Stimulated activated memory B cell treated with anti-CD40 and anti-IgM and Interleukin-4, amounts not matched to agents 10 μg/mL and 1 μg/mL and 100 μg/mL, for 72 hours (primary cell): Measurements from ENCODE around the gene PSME3IP1.
"Not testable (repeated sequence)": the region's sequence is repeated elsewhere in the genome, so short reads cannot be mapped to it uniquely, and the experiment has no call there.

Experiments used
- ATAC-seq: fragments of 150-1000 bp; cut with Tn5 transposase; 2 replicates; pipeline ENCODE4 v1.10.0; 2021
- H3K27ac Mint-ChIP-seq: one replicate; pipeline ENCODE4 v1.8.0; 2022; ENCODE audit warnings: mild to moderate bottlenecking, mixed read lengths
- H3K27me3 Mint-ChIP-seq: one replicate; pipeline ENCODE4 v1.8.0; 2022; ENCODE audit warnings: mixed read lengths
- H3K36me3 Mint-ChIP-seq: one replicate; pipeline ENCODE4 v1.8.0; 2022; ENCODE audit warnings: mixed read lengths
- H3K4me1 Mint-ChIP-seq: one replicate; pipeline ENCODE4 v1.8.0; 2022; ENCODE audit warnings: mixed read lengths
- H3K4me3 Mint-ChIP-seq: one replicate; pipeline ENCODE4 v1.8.0; 2022; ENCODE audit warnings: mild to moderate bottlenecking, moderate library complexity, mixed read lengths
- H3K9me3 Mint-ChIP-seq: one replicate; pipeline ENCODE4 v1.8.0; 2022; ENCODE audit warnings: mixed read lengths

The PSME3IP1 gene

GRCh38 chr16:57115514-57116182 is 70.2 kb downstream of the PSME3IP1 start:
- Mint-ChIP-seq H3K4me1 (peaks cover 8% of the 10 kb centered on the region), H3K36me3 (peaks cover 22% of the 10 kb centered on the region), H3K27ac (no peak overlapping the region), H3K27me3 (no peaks in the 10 kb centered on the region), H3K9me3 (no peaks in the 10 kb centered on the region), H3K4me3 (no peak overlapping the region)
- no peak for ATAC-seq

- H3K27ac Mint-ChIP-seq, result no peak overlapping the region
- H3K9me3 Mint-ChIP-seq, result no peaks in the 10 kb centered on the region
- H3K4me1 Mint-ChIP-seq, result peaks cover 8% of the 10 kb centered on the region
- H3K27me3 Mint-ChIP-seq, result no peaks in the 10 kb centered on the region
- no peak overlapping the region for H3K4me3 Mint-ChIP-seq
- H3K36me3 Mint-ChIP-seq, result peaks cover 22% of the 10 kb centered on the region
- ATAC-seq, result no peak
Observed at GRCh38 chr16:57115168-57115513, 70.7 kb downstream of the PSME3IP1 start.

- Mint-ChIP-seq H3K4me1 (no peaks in the 10 kb centered on the region), H3K27me3 (no peaks in the 10 kb centered on the region), H3K4me3 (no peak overlapping the region), H3K9me3 (no peaks in the 10 kb centered on the region), H3K27ac (no peak overlapping the region), H3K36me3 (peaks cover 16% of the 10 kb centered on the region)
- ATAC-seq, result no peak
Observed at GRCh38 chr16:57113664-57114063, 72.2 kb downstream of the PSME3IP1 start.

- no peaks in the 10 kb centered on the region for H3K9me3 Mint-ChIP-seq
- H3K27me3 Mint-ChIP-seq, result no peaks in the 10 kb centered on the region
- H3K36me3 Mint-ChIP-seq, result peaks cover 15% of the 10 kb centered on the region
- no peak overlapping the region for H3K27ac Mint-ChIP-seq
- ATAC-seq, result no peak
- no peak overlapping the region for H3K4me3 Mint-ChIP-seq
- no peaks in the 10 kb centered on the region for H3K4me1 Mint-ChIP-seq
Observed at GRCh38 chr16:57113042-57113453, 72.8 kb downstream of the PSME3IP1 start.

GRCh38 chr16:57112403-57113041 is 73.3 kb downstream of the PSME3IP1 start:
- no peak for ATAC-seq
- Mint-ChIP-seq H3K4me3 (no peak overlapping the region), H3K36me3 (peaks cover 10% of the 10 kb centered on the region), H3K4me1 (no peaks in the 10 kb centered on the region), H3K27me3 (no peaks in the 10 kb centered on the region), H3K27ac (no peak overlapping the region), H3K9me3 (no peaks in the 10 kb centered on the region)

GRCh38 chr16:57111420-57111819 is 74.4 kb downstream of the PSME3IP1 start:
- no peak for ATAC-seq
- no peaks in the 10 kb centered on the region for H3K4me1 Mint-ChIP-seq
- no peak overlapping the region for H3K27ac Mint-ChIP-seq
- H3K9me3 Mint-ChIP-seq, result no peaks in the 10 kb centered on the region
- H3K36me3 Mint-ChIP-seq, result peaks cover 9% of the 10 kb centered on the region
- H3K4me3 Mint-ChIP-seq, result no peak overlapping the region
- no peaks in the 10 kb centered on the region for H3K27me3 Mint-ChIP-seq

- Mint-ChIP-seq H3K4me3 (no peak overlapping the region), H3K9me3 (no peaks in the 10 kb centered on the region), H3K36me3 (peaks cover 4% of the 10 kb centered on the region), H3K27me3 (no peaks in the 10 kb centered on the region), H3K27ac (no peak overlapping the region), H3K4me1 (no peaks in the 10 kb centered on the region)
- ATAC-seq, result no peak
Observed at GRCh38 chr16:57110937-57111336, 74.9 kb downstream of the PSME3IP1 start.

GRCh38 chr16:57109259-57110105 is 76.4 kb downstream of the PSME3IP1 start:
- H3K4me1 Mint-ChIP-seq, result not testable (repeated sequence)

GRCh38 chr16:57108432-57108831 is 77.4 kb downstream of the PSME3IP1 start:
- Mint-ChIP-seq H3K36me3 (no peaks in the 10 kb centered on the region), H3K4me1 (no peaks in the 10 kb centered on the region), H3K27me3 (no peaks in the 10 kb centered on the region), H3K9me3 (no peaks in the 10 kb centered on the region), H3K4me3 (no peak overlapping the region), H3K27ac (no peak overlapping the region)
- ATAC-seq, result no peak

More at GRCh38 chr16:57109259-57110105, 76.4 kb downstream of the PSME3IP1 start:
- not testable (repeated sequence) for H3K9me3 Mint-ChIP-seq, H3K36me3 Mint-ChIP-seq, H3K4me3 Mint-ChIP-seq, H3K27me3 Mint-ChIP-seq, H3K27ac Mint-ChIP-seq, ATAC-seq

- Mint-ChIP-seq H3K27ac (no peak overlapping the region), H3K4me1 (no peaks in the 10 kb centered on the region), H3K9me3 (no peaks in the 10 kb centered on the region), H3K27me3 (no peaks in the 10 kb centered on the region), H3K4me3 (no peak overlapping the region), H3K36me3 (no peaks in the 10 kb centered on the region)
- no peak for ATAC-seq
Observed at GRCh38 chr16:57107321-57107922, 78.4 kb downstream of the PSME3IP1 start.

GRCh38 chr16:57106767-57107166 is 79.1 kb downstream of the PSME3IP1 start:
- Mint-ChIP-seq H3K36me3 (no peaks in the 10 kb centered on the region), H3K27me3 (no peaks in the 10 kb centered on the region), H3K9me3 (no peaks in the 10 kb centered on the region), H3K27ac (no peak overlapping the region), H3K4me1 (no peaks in the 10 kb centered on the region), H3K4me3 (no peak overlapping the region)
- no peak for ATAC-seq

- H3K4me3 Mint-ChIP-seq, result no peak overlapping the region
- no peak overlapping the region for H3K27ac Mint-ChIP-seq
- H3K9me3 Mint-ChIP-seq, result no peaks in the 10 kb centered on the region
Observed at GRCh38 chr16:57105184-57105583, 80.7 kb downstream of the PSME3IP1 start.

GRCh38 chr16:57104706-57105105 is 81.1 kb downstream of the PSME3IP1 start:
- H3K27me3 Mint-ChIP-seq, result no peaks in the 10 kb centered on the region
- H3K4me3 Mint-ChIP-seq, result no peak overlapping the region
- H3K27ac Mint-ChIP-seq, result no peak overlapping the region

More at GRCh38 chr16:57105184-57105583, 80.7 kb downstream of the PSME3IP1 start:
- Mint-ChIP-seq H3K4me1 (no peaks in the 10 kb centered on the region), H3K36me3 (no peaks in the 10 kb centered on the region), H3K27me3 (no peaks in the 10 kb centered on the region)
- ATAC-seq, result no peak

GRCh38 chr16:57102888-57103851 is 82.7 kb downstream of the PSME3IP1 start:
- peaks cover 3% of the 10 kb centered on the region for H3K4me1 Mint-ChIP-seq

More at GRCh38 chr16:57104706-57105105, 81.1 kb downstream of the PSME3IP1 start:
- no peaks in the 10 kb centered on the region for H3K36me3 Mint-ChIP-seq
- H3K4me1 Mint-ChIP-seq, result no peaks in the 10 kb centered on the region
- peak; percentile 40 for ATAC-seq
- no peaks in the 10 kb centered on the region for H3K9me3 Mint-ChIP-seq

More at GRCh38 chr16:57102888-57103851, 82.7 kb downstream of the PSME3IP1 start:
- Mint-ChIP-seq H3K27me3 (no peaks in the 10 kb centered on the region), H3K9me3 (no peaks in the 10 kb centered on the region), H3K4me3 (no peak overlapping the region), H3K36me3 (no peaks in the 10 kb centered on the region), H3K27ac (no peak overlapping the region)
- ATAC-seq, result no peak
